Mammary epithelial cell (primary cell): ENCODE data around the gene DDX1.

Source experiments
- CTCF ChIP-seq, 2 donors: IDR thresholded peaks in 1 of 2; conservative IDR thresholded peaks in 1 of 2; 2 replicates each; pipeline ENCODE4 v1.5.1; 2011 to 2012; ENCODE audit warnings: inconsistent platforms in 2 of 2, low read length in 2 of 2, mild to moderate bottlenecking in 2 of 2, control low read depth in 1 of 2, low read depth in 1 of 2; ENCODE audit not compliant: insufficient read depth in 1 of 2; ENCODE audit errors: extremely low read depth in 1 of 2
- EZH2 ChIP-seq: IDR thresholded peaks from 2 replicates; pipeline ENCODE4 v1.6.1; 2012; ENCODE audit warnings: low read length, inconsistent platforms, borderline replicate concordance

DNA sequence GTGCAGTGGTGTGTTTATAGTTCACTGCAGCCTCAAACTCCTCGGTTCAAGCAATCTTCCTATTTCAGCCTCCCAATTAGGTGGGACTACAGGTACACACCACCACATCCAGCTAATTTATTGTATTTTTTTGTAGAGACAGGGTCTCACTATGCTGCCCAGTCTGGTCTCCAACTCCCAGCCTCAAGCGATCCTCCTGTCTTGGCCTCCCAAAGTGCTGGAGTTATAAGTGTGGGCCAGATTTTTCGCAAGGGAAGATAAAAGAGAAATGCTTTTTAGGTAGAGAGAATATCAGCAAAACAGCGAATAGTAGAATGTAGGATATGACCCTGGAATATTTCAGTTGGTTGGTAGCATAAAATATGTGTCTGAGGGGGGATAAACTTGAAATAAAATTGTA, 4.3 kb downstream of the DDX1 start:
- no peak for TF ChIP-seq CTCF (conservative IDR thresholded peaks at IDR 0.05 in 1 of 2, IDR thresholded peaks at IDR 0.05 in 1 of 2; ENCODE audit: extremely low read depth in 1 of 2, insufficient read depth in 1 of 2, low read depth in 1 of 2, low read length in 2 of 2)
- no peak for TF ChIP-seq EZH2
